ENCODE results near the gene YBX1. TPM values are rescaled to one million over a fixed set of nuclear protein-coding genes. Genes with fewer than 3 reads are reported as not detected.
"Not testable (repeated sequence)": the region's sequence is repeated elsewhere in the genome, so short reads cannot be mapped to it uniquely, and the experiment has no call there.

The YBX1 gene
- total RNA-seq, 4 donors from 2014 or later, result 368 to 678 (median 607) TPM

GRCh38 chr1:42679364-42679983, 2.7 kb upstream of the YBX1 start:
- Histone ChIP-seq H3K9me3 (no peaks in the 10 kb centered on the region), H3K4me1 (peaks cover 33% of the 10 kb centered on the region in 2 donors), H3K27ac (peak overlapping the region in 2 of 3 donors; percentile 30 to 32), H3K27me3 (no peaks in the 10 kb centered on the region), H3K4me3 (replicated peaks in 1 of 3) (no peak overlapping the region), H3K36me3 (no peaks in the 10 kb centered on the region)
- no peak for DNase-seq
- 79 to 85% methylated on average over 10 of the region's 10 CpGs for WGBS, 2 donors
- TF ChIP-seq CTCF (IDR thresholded peaks at IDR 0.05), result no peak
- no peak for TF ChIP-seq POLR2A (IDR thresholded peaks at IDR 0.05)
- intact Hi-C loops (cut with DNase I), result no loop called here

- H3K4me1 ChIP-seq, result peaks cover 31 to 35% of the 10 kb centered on the region in 2 donors
- DNase-seq, result no peak
- H3K27me3 ChIP-seq, result no peaks in the 10 kb centered on the region
- H3K4me3 ChIP-seq (replicated peaks in 1 of 3), result no peak overlapping the region
- H3K9me3 ChIP-seq, result no peaks in the 10 kb centered on the region
- H3K36me3 ChIP-seq, result no peaks in the 10 kb centered on the region
- intact Hi-C loops (cut with DNase I), result no loop called here
- TF ChIP-seq CTCF (IDR thresholded peaks at IDR 0.05) (no peak), POLR2A (IDR thresholded peaks at IDR 0.05) (no peak)
- H3K27ac ChIP-seq, result peak overlapping the region in 2 of 3 donors; percentile 30 to 32
- 41 to 57% methylated on average over 2 of the region's 2 CpGs for WGBS, 2 donors
Observed at GRCh38 chr1:42680055-42680454, 2.2 kb upstream of the YBX1 start.

DNA sequence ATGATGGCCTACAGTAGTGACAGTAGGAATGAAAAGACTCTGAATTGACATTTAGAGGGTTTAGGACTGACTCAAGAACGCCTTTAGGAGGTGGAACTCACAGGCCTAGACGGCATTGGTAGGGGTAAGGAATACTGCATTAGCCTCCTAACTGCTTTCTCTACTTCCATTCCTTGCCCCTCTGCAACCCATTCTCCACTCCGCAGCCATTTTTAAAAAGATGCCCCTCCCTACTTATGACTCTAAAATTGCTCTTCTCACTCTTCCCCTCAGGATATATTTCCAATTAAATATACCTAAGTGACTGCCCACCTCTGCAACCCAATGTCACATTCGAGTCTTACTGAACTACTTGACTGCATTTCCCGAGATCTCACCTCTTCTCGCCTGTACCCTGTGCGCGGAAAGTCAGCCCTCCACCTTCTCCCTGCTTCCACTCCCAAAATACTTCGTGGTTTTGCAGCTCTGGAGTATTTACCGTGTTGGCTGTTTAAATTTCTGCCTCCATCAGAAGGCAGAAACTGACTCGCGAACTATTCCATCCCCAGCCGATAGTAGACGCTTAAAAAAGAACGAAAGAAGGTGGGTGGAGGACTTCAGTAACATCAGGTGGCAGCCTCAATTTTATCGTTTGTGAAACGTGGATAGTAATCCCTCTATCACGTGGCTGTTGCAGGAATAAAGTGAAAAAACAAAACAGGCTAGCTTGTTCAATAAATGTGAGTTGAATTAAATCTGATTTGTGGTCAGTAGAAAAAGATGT, 1.1 kb upstream of the YBX1 start:
- WGBS, 2 donors, result 9 to 10% methylated on average over 18 of the region's 18 CpGs
- Histone ChIP-seq H3K27ac (peak overlapping the region in 2 of 3 donors; percentile 81 to 83), H3K4me3 (replicated peaks in 1 of 3) (peak overlapping the region; percentile 35 to 88 (median 66)), H3K9me3 (no peaks in the 10 kb centered on the region), H3K36me3 (no peaks in the 10 kb centered on the region), H3K27me3 (no peaks in the 10 kb centered on the region), H3K4me1 (peaks cover 35 to 43% of the 10 kb centered on the region in 2 donors)
- no peak for DNase-seq
- intact Hi-C loops (cut with DNase I), result no loop called here
- no peak for TF ChIP-seq CTCF (IDR thresholded peaks at IDR 0.05)

- H3K9me3 ChIP-seq; H3K36me3 ChIP-seq; H3K27me3 ChIP-seq; DNase-seq; intact Hi-C loops (cut with DNase I): not testable (repeated sequence)
- Histone ChIP-seq H3K4me1 (peaks cover 44% of the 10 kb centered on the region in 2 donors), H3K4me3 (replicated peaks in 1 of 3) (peak overlapping the region in 1 of 3 donors; percentile 88), H3K27ac (peak overlapping the region; percentile 67 to 87 (median 71))
- WGBS, 2 donors, result 0% methylated on average over 1 of the region's 33 CpGs; no CpG with 5 or more reads in 1 of the 2 donors
Observed at GRCh38 chr1:42682484-42682738, 193 bp downstream of the YBX1 start.

DNA sequence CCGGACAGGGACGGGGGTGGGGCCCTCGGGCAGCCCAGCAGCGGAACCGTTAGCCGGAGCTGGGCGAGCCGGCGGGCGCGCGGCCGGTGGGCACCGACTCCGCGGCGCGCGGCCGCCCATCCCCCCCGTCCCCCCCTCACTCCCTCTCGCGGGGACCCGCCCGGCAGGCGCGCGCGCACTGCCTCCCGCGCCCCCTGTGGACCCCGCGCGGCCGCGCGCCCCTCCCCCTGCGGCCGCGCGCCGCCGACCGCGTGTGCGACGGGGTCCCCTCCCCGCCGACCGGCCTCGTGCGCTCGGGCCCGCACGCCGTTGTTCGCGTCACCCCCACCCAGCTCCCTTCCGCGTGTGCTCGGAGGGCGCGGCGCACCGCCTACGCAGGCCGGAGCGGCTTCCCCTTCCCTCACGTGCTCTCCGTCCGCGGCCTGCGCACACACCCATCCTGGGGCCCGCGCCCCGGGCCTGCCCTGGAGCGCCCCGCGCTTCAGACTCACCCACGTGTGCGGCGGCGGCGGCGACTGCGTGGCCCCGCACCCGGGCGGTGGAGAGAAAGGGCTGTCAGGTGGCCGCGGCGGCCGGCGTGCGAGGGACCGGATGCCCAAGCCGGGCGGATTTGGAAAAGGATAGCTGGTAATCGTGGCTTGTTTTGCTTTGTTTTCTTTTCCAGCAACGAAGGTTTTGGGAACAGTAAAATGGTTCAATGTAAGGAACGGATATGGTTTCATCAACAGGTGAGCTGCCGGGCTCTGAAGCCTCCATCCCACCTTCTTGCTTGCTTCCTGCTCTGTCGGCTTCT, 717 bp downstream of the YBX1 start:
- H3K27ac ChIP-seq, result peak overlapping the region; percentile 67 to 87 (median 71)
- no peaks in the 10 kb centered on the region for H3K27me3 ChIP-seq
- 0 to 1% methylated on average over 16 to 26 of the region's 103 CpGs for WGBS, 2 donors
- peak overlapping the region; percentile 38 to 88 (median 40) for H3K4me3 ChIP-seq (replicated peaks in 1 of 3)
- DNase-seq, result peak; percentile 70 to 76
- intact Hi-C loops (cut with DNase I), result no loop called here
- H3K4me1 ChIP-seq, result peaks cover 44 to 49% of the 10 kb centered on the region in 2 donors
- no peaks in the 10 kb centered on the region for H3K36me3 ChIP-seq
- TF ChIP-seq POLR2A (IDR thresholded peaks at IDR 0.05), result peak in 1 of 2 donors; percentile 48
- TF ChIP-seq CTCF (IDR thresholded peaks at IDR 0.05), result no peak
- no peaks in the 10 kb centered on the region for H3K9me3 ChIP-seq
